ENCODE measurements around the gene PFKL. TPM values are rescaled to one million over a fixed set of nuclear protein-coding genes. Genes with fewer than 3 reads are reported as not detected.

Gene PFKL
- total and polyA plus RNA-seq, 2 experiments from 2014 or later: 40.3 to 106 TPM

DNA sequence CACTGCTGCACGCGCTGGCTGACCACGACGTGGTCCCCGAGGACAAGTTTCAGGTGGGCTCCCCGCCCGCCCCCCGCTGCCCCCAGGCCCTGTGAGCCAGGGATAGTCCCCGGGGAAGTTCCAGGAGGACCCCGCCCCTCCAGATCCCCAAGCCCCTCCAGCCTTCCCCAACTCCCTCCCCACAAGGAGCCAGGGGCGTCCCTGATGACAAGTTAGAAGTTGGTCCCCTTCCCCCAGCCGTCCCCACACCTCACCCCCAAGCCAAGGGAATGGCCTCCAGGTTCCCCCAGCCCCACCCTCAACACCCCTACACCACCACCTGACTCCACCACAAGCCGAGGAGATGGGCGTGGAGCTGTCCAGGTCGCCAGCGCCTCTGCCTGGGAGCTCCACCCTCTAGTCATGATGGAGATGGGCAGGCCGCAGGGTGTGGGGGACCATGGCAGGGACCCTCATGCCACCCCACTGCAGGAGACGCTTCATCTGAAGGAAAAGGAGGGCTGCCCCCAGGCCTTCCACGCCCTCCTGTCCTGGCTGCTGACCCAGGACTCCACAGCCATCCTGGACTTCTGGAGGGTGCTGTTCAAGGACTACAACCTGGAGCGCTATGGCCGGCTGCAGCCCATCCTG, 13.7 kb upstream of the PFKL start (continued):
- TF ChIP-seq, protein P1, sequence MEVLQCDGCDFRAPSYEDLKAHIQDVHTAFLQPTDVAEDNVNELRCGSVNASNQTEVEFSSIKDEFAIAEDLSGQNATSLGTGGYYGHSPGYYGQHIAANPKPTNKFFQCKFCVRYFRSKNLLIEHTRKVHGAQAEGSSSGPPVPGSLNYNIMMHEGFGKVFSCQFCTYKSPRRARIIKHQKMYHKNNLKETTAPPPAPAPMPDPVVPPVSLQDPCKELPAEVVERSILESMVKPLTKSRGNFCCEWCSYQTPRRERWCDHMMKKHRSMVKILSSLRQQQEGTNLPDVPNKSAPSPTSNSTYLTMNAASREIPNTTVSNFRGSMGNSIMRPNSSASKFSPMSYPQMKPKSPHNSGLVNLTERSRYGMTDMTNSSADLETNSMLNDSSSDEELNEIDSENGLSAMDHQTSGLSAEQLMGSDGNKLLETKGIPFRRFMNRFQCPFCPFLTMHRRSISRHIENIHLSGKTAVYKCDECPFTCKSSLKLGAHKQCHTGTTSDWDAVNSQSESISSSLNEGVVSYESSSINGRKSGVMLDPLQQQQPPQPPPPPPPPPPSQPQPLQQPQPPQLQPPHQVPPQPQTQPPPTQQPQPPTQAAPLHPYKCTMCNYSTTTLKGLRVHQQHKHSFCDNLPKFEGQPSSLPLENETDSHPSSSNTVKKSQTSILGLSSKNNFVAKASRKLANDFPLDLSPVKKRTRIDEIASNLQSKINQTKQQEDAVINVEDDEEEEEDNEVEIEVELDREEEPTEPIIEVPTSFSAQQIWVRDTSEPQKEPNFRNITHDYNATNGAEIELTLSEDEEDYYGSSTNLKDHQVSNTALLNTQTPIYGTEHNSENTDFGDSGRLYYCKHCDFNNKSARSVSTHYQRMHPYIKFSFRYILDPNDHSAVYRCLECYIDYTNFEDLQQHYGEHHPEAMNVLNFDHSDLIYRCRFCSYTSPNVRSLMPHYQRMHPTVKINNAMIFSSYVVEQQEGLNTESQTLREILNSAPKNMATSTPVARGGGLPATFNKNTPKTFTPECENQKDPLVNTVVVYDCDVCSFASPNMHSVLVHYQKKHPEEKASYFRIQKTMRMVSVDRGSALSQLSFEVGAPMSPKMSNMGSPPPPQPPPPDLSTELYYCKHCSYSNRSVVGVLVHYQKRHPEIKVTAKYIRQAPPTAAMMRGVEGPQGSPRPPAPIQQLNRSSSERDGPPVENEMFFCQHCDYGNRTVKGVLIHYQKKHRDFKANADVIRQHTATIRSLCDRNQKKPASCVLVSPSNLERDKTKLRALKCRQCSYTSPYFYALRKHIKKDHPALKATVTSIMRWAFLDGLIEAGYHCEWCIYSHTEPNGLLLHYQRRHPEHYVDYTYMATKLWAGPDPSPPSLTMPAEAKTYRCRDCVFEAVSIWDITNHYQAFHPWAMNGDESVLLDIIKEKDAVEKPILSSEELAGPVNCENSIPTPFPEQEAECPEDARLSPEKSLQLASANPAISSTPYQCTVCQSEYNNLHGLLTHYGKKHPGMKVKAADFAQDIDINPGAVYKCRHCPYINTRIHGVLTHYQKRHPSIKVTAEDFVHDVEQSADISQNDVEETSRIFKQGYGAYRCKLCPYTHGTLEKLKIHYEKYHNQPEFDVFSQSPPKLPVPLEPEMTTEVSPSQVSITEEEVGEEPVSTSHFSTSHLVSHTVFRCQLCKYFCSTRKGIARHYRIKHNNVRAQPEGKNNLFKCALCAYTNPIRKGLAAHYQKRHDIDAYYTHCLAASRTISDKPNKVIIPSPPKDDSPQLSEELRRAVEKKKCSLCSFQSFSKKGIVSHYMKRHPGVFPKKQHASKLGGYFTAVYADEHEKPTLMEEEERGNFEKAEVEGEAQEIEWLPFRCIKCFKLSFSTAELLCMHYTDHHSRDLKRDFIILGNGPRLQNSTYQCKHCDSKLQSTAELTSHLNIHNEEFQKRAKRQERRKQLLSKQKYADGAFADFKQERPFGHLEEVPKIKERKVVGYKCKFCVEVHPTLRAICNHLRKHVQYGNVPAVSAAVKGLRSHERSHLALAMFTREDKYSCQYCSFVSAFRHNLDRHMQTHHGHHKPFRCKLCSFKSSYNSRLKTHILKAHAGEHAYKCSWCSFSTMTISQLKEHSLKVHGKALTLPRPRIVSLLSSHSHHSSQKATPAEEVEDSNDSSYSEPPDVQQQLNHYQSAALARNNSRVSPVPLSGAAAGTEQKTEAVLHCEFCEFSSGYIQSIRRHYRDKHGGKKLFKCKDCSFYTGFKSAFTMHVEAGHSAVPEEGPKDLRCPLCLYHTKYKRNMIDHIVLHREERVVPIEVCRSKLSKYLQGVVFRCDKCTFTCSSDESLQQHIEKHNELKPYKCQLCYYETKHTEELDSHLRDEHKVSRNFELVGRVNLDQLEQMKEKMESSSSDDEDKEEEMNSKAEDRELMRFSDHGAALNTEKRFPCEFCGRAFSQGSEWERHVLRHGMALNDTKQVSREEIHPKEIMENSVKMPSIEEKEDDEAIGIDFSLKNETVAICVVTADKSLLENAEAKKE (CRISPR knock-in tag; IDR thresholded peaks at IDR 0.05): no peak

DNA sequence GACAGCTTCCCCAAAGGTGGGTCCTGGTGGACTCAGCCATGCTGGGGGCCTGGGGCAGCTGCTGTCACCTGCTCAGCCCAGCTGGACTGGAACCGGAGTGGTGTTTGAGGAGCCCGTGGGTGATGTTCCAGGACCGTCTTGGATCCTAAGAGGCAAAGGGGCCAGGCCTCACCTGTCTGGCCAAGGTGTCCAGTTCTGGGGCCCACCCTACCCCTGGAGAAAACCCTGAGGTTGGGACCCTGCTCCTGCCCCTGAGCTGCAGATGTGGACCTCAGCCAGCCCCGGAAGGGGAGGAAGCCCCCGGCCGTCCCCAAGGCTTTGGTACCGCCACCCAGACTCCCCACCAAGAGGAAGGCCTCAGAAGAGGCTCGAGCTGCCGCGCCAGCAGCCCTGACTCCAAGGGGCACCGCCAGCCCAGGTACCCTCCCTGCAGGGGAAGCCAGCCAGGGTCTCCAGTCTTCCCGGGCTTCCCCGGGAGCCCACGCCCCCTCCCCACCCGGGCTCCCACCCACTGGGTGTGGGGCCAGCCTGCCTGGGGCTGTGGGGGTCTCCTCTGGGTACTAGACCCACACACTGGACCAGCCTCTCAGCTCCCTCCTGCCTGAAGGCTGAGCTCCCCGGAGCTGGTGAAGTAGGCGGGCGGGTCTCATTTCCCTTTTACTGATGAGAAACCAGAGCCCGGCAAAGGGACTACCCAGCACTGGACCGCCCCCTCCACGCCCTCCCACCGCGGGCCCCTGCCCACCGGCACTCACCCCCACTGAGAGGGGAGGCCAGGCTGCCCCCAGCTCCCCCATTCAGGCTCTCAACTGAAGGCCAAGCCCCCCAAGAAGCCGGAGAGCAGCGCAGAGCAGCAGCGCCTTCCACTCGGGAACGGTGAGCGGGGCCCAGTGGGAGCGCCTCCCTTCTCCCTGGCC, 12.9 kb upstream of the PFKL start:
- Histone ChIP-seq H4K20me1 (replicated peaks; ENCODE audit: insufficient read depth) (no peaks in the 10 kb centered on the region), H3K4me3 (no peak overlapping the region), H3K36me3 (ENCODE audit: insufficient read depth) (no peaks in the 10 kb centered on the region), H3K9me2 (ENCODE audit: insufficient read depth) (no peaks in the 10 kb centered on the region), H3F3A (replicated peaks; ENCODE audit: low read depth) (no peaks in the 10 kb centered on the region), H3K4me2 (no peak overlapping the region), H3K4me1 (ENCODE audit: insufficient read depth) (peaks cover 5% of the 10 kb centered on the region), H3K27ac (ENCODE audit: low read depth) (no peak overlapping the region), H3K79me2 (replicated peaks; ENCODE audit: insufficient read depth) (no peaks in the 10 kb centered on the region), H2AFZ (no peak overlapping the region), H3K27me3 (ENCODE audit: insufficient read depth) (peaks cover 11% of the 10 kb centered on the region; the same call in 1 of the 2 replicates)
- Mint-ChIP-seq H3K9me3 (no peaks in the 10 kb centered on the region), H3K36me3 (ENCODE audit: low read depth) (no peaks in the 10 kb centered on the region), H3K27me3 (ENCODE audit: insufficient read depth, low read depth, poor library complexity) (peaks cover 13% of the 10 kb centered on the region), H3K4me3 (no peak overlapping the region), H3K27ac (no peak overlapping the region), H3K4me1 (peaks cover 16% of the 10 kb centered on the region)
- no peak; the same call in 2 of the 3 replicates for ATAC-seq
- DNase-seq (ENCODE audit: low spot score): no peak
- no peak for TF ChIP-seq NANOG (IDR thresholded peaks at IDR 0.05; ENCODE audit: borderline replicate concordance)
- TF ChIP-seq, protein P2, sequence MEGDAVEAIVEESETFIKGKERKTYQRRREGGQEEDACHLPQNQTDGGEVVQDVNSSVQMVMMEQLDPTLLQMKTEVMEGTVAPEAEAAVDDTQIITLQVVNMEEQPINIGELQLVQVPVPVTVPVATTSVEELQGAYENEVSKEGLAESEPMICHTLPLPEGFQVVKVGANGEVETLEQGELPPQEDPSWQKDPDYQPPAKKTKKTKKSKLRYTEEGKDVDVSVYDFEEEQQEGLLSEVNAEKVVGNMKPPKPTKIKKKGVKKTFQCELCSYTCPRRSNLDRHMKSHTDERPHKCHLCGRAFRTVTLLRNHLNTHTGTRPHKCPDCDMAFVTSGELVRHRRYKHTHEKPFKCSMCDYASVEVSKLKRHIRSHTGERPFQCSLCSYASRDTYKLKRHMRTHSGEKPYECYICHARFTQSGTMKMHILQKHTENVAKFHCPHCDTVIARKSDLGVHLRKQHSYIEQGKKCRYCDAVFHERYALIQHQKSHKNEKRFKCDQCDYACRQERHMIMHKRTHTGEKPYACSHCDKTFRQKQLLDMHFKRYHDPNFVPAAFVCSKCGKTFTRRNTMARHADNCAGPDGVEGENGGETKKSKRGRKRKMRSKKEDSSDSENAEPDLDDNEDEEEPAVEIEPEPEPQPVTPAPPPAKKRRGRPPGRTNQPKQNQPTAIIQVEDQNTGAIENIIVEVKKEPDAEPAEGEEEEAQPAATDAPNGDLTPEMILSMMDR (conservative IDR thresholded peaks at IDR 0.05; ENCODE audit: low read depth in 2 of 2): no peak
- TF ChIP-seq, protein P3, sequence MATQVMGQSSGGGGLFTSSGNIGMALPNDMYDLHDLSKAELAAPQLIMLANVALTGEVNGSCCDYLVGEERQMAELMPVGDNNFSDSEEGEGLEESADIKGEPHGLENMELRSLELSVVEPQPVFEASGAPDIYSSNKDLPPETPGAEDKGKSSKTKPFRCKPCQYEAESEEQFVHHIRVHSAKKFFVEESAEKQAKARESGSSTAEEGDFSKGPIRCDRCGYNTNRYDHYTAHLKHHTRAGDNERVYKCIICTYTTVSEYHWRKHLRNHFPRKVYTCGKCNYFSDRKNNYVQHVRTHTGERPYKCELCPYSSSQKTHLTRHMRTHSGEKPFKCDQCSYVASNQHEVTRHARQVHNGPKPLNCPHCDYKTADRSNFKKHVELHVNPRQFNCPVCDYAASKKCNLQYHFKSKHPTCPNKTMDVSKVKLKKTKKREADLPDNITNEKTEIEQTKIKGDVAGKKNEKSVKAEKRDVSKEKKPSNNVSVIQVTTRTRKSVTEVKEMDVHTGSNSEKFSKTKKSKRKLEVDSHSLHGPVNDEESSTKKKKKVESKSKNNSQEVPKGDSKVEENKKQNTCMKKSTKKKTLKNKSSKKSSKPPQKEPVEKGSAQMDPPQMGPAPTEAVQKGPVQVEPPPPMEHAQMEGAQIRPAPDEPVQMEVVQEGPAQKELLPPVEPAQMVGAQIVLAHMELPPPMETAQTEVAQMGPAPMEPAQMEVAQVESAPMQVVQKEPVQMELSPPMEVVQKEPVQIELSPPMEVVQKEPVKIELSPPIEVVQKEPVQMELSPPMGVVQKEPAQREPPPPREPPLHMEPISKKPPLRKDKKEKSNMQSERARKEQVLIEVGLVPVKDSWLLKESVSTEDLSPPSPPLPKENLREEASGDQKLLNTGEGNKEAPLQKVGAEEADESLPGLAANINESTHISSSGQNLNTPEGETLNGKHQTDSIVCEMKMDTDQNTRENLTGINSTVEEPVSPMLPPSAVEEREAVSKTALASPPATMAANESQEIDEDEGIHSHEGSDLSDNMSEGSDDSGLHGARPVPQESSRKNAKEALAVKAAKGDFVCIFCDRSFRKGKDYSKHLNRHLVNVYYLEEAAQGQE (IDR thresholded peaks at IDR 0.05; ENCODE audit: unreplicated experiment): no peak
- no peak for TF ChIP-seq ZNF331 (CRISPR knock-in tag; IDR thresholded peaks at IDR 0.05; ENCODE audit: low read depth)
- TF ChIP-seq EZH2 (IDR thresholded peaks at IDR 0.05; ENCODE audit: low read depth, unreplicated experiment): no peak
- no peak for TF ChIP-seq JUNB (IDR thresholded peaks at IDR 0.05; ENCODE audit: unreplicated experiment)
- TF ChIP-seq, protein P4, sequence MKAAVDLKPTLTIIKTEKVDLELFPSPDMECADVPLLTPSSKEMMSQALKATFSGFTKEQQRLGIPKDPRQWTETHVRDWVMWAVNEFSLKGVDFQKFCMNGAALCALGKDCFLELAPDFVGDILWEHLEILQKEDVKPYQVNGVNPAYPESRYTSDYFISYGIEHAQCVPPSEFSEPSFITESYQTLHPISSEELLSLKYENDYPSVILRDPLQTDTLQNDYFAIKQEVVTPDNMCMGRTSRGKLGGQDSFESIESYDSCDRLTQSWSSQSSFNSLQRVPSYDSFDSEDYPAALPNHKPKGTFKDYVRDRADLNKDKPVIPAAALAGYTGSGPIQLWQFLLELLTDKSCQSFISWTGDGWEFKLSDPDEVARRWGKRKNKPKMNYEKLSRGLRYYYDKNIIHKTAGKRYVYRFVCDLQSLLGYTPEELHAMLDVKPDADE (IDR thresholded peaks at IDR 0.05): no peak
- no peak for TF ChIP-seq EZH2phosphoT487 (IDR thresholded peaks at IDR 0.05; ENCODE audit: unreplicated experiment)
